IPS-20b (cell line): ENCODE measurements around the gene TRIM65.

Source experiments
- H3K27ac ChIP-seq: one replicate; pipeline ENCODE4 v1.5.1; 2013; ENCODE audit warnings: low read length
- H3K27me3 ChIP-seq: 2 replicates; pipeline ENCODE4 v1.6.1; 2013; ENCODE audit warnings: mild to moderate bottlenecking, low read length, inconsistent platforms; ENCODE audit not compliant: insufficient read depth
- H3K36me3 ChIP-seq: 2 replicates; pipeline ENCODE4 v1.6.1; 2013; ENCODE audit warnings: low read depth, mild to moderate bottlenecking, inconsistent platforms, low read length, moderate library complexity; ENCODE audit not compliant: insufficient read depth
- H3K4me1 ChIP-seq: 2 replicates; pipeline ENCODE4 v1.6.1; 2013; ENCODE audit warnings: mild to moderate bottlenecking, control low read depth, inconsistent platforms, low read length, moderate library complexity; ENCODE audit not compliant: insufficient read depth
- H3K4me3 ChIP-seq: 2 replicates; pipeline ENCODE4 v1.5.1; 2013; ENCODE audit warnings: mild to moderate bottlenecking, low read length, inconsistent platforms
- H3K9ac ChIP-seq: 2 replicates; pipeline ENCODE4 v1.6.1; 2013; ENCODE audit warnings: low read depth, mild to moderate bottlenecking, inconsistent platforms, low read length, moderate library complexity
- H3K9me3 ChIP-seq: 2 replicates; pipeline ENCODE4 v1.6.1; 2013; ENCODE audit warnings: mild to moderate bottlenecking, low read depth, low read length, inconsistent platforms; ENCODE audit not compliant: insufficient read depth

The TRIM65 gene

DNA sequence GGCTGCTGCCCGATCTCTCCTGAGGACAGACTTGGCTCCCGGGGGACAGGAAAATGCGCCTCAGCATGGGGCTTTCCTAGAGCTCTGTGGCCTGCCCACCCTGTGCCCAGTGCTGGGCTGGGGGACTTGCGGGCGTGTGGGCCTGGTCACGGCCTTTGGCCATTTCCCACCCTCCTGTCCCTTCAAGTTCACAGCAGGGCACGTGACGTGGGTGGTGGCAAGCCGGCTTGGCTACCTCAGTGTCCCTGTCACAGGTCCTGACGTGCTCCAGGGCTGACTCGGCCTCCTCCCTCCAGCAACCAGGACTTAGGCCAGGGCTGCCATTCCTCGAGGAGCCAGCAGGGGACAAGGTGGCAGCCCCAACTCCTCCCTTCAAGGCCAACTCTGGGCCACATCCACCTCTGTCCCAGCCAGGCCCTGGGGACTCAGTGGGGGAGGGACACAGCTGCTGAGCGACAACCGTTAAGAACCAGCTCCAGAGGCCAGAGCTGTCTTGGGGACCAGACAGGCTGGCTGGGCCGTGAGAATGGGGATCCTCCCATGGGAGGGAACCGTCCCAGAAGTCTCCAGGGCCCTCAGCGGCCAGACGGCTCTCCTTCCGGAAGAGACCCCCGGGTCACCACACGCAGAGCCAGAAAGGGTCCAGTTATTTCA is 51.6 kb downstream of the TRIM65 start:
- Histone ChIP-seq H3K4me1 (peaks cover 7% of the 10 kb centered on the region; the same call in 1 of the 2 replicates), H3K36me3 (peaks cover 39% of the 10 kb centered on the region), H3K9me3 (no peaks in the 10 kb centered on the region), H3K27me3 (no peaks in the 10 kb centered on the region), H3K4me3 (no peak overlapping the region), H3K9ac (no peak overlapping the region), H3K27ac (no peak overlapping the region)

DNA sequence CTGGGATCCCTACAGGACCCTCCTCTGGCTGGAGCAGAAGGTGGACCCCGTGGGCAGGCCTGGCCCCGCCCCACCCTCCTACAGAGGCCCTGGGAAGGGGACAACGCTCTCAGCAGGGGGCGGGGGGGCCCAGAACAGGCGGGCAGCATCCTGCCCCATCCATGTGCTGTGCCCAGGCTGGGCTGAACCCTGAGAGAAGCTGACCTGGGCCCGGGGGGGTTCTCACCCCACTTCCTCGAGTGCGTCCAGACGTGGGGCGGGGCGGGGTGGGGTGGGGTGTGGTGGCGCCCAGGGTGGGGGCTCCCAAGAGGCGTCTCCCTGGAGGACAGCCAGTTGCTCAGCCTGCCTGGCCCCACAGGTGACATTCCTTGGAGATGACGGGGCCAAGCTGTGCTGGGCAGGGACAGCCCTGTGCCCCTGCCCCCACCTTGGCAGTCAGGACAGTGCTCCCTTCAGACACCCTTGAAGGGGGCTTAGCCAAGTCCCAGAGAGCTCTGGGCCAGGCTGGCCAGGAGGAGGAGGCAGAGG is 52.2 kb downstream of the TRIM65 start:
- Histone ChIP-seq H3K4me3 (no peak overlapping the region), H3K4me1 (peaks cover 7% of the 10 kb centered on the region; the same call in 1 of the 2 replicates)

DNA sequence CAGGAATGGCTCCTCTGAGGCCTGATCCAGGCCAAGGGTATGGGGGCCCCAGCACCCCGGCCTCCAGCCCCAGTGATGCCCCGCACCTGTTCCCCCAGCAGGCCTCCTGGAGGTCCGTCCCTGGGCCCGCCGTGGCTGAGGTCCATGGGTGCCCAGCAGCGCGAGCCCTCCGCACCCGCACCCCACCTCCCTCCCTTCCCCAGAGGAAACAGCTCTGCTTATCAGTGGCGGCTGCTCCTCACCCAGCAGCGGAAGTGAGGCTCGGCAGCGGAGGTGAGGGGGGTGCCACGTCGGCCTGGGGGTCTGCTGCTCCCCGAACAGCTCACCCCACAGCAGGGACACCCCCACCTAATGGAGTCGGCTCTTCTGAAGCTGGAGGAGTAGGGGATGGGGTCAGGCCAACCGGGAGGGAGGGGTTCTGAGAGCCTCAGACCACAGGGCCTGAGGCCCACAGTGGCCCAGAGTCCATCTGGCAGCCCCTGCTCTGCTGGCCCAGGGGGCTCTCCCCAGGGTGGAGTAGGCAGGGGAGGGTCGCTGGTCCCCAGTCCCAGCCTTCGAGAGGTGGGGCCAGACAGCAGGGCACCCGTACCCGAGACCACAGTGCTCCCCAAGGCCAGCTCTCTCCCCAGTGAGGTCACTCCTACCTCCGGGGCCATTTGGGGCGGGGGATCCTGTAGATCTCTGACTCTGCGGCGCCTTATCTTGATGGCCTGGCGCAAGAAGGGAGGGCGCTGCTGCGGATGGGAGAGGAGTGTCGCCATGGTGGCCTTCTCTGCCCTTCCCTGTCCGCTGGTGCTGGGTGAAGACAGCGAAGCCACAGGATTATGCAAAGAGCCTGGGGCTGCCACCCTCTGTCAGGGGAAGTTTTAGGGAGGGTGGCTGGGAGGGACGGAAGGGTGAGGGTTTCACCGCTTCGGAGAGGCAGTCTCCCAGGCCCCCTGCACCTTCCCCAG is 52.9 kb downstream of the TRIM65 start, which contains the start of gene UNC13D:
Gene UNC13D (minus strand): TSS at position 828 of the 953 bp plus-strand sequence. CDS start 67 bp downstream, at position 761.
- Histone ChIP-seq H3K27ac (no peak within 1 kb of the TSS), H3K4me3 (no peak within 1 kb of the TSS), H3K9me3 (no peaks in the 10 kb centered on the region), H3K9ac (no peak within 1 kb of the TSS), H3K27me3 (no peaks in the 10 kb centered on the region), H3K4me1 (peaks cover 7% of the 10 kb centered on the region; the same call in 1 of the 2 replicates), H3K36me3 (peaks cover 28% of the 10 kb centered on the region)

More for the DNA sequence above, 52.2 kb downstream of the TRIM65 start:
- Histone ChIP-seq H3K9me3 (no peaks in the 10 kb centered on the region), H3K27me3 (no peaks in the 10 kb centered on the region), H3K36me3 (peaks cover 35% of the 10 kb centered on the region), H3K27ac (no peak overlapping the region), H3K9ac (no peak overlapping the region)

DNA sequence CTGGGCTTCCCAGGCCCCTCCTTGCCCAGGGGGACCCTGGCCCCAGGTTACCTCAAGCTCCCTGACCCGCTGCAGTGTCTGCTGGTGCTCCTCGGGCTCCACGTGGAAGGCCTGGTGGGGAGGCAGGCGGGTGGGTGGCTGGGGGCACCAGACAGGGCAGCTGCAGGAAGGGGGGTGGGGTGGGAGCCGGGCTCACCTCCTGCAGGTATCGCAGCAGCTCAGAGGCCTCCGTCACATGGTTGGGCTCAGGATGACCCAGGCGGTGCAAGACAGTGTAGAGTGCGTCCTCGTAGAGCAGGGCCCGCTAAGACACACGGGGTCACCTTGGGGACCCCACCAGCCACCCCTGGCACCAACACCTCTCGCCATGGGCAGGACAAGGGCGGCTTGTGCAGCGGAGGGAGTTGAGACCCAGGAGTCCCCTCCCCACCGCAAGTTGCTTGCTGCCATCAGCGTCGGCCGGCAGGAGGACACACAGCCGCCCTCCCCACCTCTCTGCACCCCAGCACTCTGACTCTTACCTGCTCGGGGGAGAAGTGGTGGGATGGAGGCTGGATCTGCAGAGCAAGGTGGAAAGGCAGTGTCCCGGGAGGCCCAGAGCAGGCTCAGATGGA is 53.7 kb downstream of the TRIM65 start:
- no peak overlapping the region for H3K9ac ChIP-seq
- H3K4me1 ChIP-seq = peaks cover 7% of the 10 kb centered on the region; the same call in 1 of the 2 replicates
- H3K9me3 ChIP-seq = no peaks in the 10 kb centered on the region
- no peaks in the 10 kb centered on the region for H3K27me3 ChIP-seq
- peaks cover 22% of the 10 kb centered on the region for H3K36me3 ChIP-seq
- H3K4me3 ChIP-seq = no peak overlapping the region
- no peak overlapping the region for H3K27ac ChIP-seq

DNA sequence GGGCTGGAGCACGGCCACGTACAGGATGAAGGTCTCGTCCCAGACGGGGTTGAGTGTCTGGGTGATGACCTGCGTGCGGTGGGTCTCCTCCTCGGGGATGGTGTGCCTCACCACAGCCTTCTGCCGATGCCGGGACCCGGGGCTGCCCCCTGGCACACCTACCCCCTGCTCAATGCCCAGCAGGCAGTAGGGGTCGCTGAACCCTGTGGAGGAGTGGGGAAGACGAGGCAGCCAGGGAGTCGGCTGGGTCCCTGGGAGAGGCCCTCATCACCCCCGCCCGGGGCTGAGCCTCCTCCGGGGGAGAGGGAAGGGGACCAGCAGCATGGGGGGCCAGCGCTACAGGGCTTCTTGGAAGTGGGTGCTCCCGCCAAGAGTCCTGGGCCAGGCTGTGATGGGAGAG is 54.3 kb downstream of the TRIM65 start:
- Histone ChIP-seq H3K4me3 (no peak overlapping the region), H3K9ac (no peak overlapping the region), H3K4me1 (peaks cover 7% of the 10 kb centered on the region; the same call in 1 of the 2 replicates), H3K9me3 (no peaks in the 10 kb centered on the region), H3K36me3 (peaks cover 16% of the 10 kb centered on the region), H3K27me3 (no peaks in the 10 kb centered on the region), H3K27ac (no peak overlapping the region)

DNA sequence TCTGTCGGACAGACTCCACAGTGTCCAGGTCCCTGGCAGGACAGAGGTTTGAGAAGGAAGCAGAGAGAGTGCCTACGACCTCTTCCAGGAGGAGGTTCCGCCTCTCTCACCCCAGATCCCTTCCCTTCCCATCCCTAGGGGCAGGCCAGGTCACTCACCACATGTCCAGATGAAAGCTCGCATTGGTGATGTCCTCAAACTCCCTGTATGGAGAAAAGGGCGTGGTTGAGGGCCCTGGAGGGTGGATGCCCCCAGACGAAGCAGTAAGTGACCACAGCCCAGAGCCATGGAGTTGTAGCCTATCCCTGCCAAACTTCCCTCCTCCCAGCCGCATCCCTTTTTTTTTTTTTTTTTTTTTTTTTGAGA is 56.0 kb downstream of the TRIM65 start:
- H3K27me3 ChIP-seq = no peaks in the 10 kb centered on the region
- H3K4me1 ChIP-seq = peaks cover 7% of the 10 kb centered on the region; the same call in 1 of the 2 replicates
- H3K9me3 ChIP-seq = no peaks in the 10 kb centered on the region
- H3K27ac ChIP-seq = no peak overlapping the region
- H3K9ac ChIP-seq = no peak overlapping the region
- H3K4me3 ChIP-seq = no peak overlapping the region
- 0 out of 2 replicates have a peak, but pooled peaks cover under 1% of the 10 kb centered on the region for H3K36me3 ChIP-seq

DNA sequence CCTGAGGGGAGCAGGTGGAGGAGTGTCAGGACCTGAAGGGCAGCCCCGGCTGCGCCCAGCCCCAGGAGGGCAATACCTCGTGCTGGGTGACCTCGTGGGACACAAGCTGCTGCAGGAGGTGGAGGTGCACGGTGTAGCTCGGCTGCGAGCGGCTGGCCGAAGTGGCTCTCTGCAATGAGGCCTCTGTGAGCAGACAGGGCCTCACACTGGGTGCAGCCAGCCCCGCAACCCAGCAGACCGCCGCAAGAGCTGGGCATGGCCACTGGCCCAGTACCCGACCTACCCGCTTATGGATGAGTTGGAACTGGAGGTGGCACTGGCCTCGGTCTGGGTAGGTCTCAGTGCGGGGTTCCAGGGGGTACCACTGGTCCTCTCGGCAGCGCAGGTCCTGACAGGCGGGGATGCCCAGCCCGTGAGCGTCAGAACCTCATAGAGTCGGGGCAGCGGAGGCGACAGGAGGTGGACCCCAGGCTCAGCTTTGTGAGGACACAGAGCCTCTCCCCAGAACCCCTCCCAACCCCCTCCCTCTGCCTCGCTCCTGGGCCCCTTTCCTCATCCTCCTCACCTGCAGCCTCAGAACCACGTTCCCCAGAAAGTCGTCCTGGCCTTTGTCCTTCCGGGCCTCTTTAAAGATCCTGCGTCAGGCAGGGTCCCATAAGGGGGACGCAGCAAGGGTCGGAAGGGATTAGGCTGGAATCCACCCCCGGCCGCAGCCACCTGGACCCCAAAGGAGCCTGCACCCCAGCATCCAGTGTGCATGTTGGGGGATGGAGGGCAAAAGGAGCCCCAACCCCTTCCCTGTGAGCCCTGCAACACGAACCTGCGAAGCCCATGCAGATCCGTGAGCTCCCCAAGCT is 56.6 kb downstream of the TRIM65 start:
- no peak overlapping the region for H3K4me3 ChIP-seq
- no peaks in the 10 kb centered on the region for H3K36me3 ChIP-seq
- H3K9ac ChIP-seq = no peak overlapping the region
- no peak overlapping the region for H3K27ac ChIP-seq
- H3K4me1 ChIP-seq = peaks cover 4% of the 10 kb centered on the region; the same call in 1 of the 2 replicates
- H3K27me3 ChIP-seq = no peaks in the 10 kb centered on the region
- no peaks in the 10 kb centered on the region for H3K9me3 ChIP-seq
